ENCODE results near the gene GNB1L.
"Not testable (repeated sequence)": the region's sequence is repeated elsewhere in the genome, so short reads cannot be mapped to it uniquely, and the experiment has no call there.

The GNB1L gene

GRCh38 chr22:19888131-19888746 is 33.6 kb upstream of the GNB1L start:
- H3K4me3 ChIP-seq (ENCODE audit: insufficient read depth, low read depth, low read length), result no peak overlapping the region
- no peaks in the 10 kb centered on the region for H3K9me3 ChIP-seq (ENCODE audit: control insufficient read depth, low read length)
- 93% methylated on average over 17 of the region's 17 CpGs for WGBS, 2 experiments
- peaks cover 25% of the 10 kb centered on the region for H3K4me1 ChIP-seq (ENCODE audit: control insufficient read depth, insufficient read depth, low read length)
- no peak overlapping the region for H3K27ac ChIP-seq (ENCODE audit: insufficient read depth, low read depth, low read length, poor library complexity, severe bottlenecking)
- H3K27me3 ChIP-seq (ENCODE audit: control insufficient read depth, insufficient read depth, low read length, poor library complexity, severe bottlenecking), result peaks cover 7% of the 10 kb centered on the region
- no peaks in the 10 kb centered on the region for H3K36me3 ChIP-seq (ENCODE audit: control insufficient read depth, insufficient read depth, low read length)

DNA sequence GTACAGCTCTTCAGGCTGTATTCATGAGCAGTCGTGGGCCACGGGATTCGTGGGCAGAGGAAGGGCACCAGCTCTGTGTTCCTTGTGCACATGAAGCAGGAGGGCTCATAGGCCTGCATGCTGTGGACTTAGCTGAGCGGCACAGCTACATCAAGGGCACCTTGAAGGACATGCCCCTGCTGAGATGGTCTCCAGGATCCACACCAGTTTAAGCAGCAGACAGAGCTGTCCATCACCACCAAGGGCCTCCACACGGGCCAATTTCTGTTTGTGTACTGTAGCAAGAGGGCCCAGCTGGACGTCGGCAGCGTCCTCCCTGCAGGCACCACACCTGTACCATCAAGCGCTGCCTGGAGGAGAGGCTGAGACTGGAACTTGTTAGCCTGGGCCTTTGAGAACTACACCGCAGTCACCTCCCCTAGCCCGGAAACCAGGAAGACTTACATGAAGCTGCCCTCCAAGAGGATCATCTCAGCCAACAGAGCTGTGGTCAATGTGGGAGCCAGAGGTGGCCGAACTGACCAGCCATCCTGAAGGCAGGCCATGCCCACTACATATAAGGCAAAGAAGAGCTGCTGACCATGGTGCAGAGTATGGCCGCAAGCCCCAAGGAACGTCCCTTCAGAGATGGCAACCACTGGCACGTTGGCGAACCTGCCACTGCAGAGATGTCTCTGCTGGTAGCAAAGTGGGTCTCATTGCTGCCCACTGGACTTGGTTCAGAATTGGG is 32.7 kb upstream of the GNB1L start:
- Histone ChIP-seq H3K9me3 (ENCODE audit: control insufficient read depth, low read length) (no peaks in the 10 kb centered on the region), H3K4me3 (ENCODE audit: insufficient read depth, low read depth, low read length) (no peak overlapping the region), H3K36me3 (ENCODE audit: control insufficient read depth, insufficient read depth, low read length) (no peaks in the 10 kb centered on the region), H3K4me1 (ENCODE audit: control insufficient read depth, insufficient read depth, low read length) (peaks cover 25% of the 10 kb centered on the region), H3K27ac (ENCODE audit: insufficient read depth, low read depth, low read length, poor library complexity, severe bottlenecking) (no peak overlapping the region), H3K27me3 (ENCODE audit: control insufficient read depth, insufficient read depth, low read length, poor library complexity, severe bottlenecking) (peaks cover 4% of the 10 kb centered on the region)
- 94 to 95% methylated on average over 16 of the region's 16 CpGs for WGBS, 2 experiments

- Histone ChIP-seq H3K27ac (ENCODE audit: insufficient read depth, low read depth, low read length, poor library complexity, severe bottlenecking) (no peak overlapping the region), H3K4me1 (ENCODE audit: control insufficient read depth, insufficient read depth, low read length) (peaks cover 25% of the 10 kb centered on the region), H3K36me3 (ENCODE audit: control insufficient read depth, insufficient read depth, low read length) (no peaks in the 10 kb centered on the region), H3K27me3 (ENCODE audit: control insufficient read depth, insufficient read depth, low read length, poor library complexity, severe bottlenecking) (peaks cover 4% of the 10 kb centered on the region), H3K4me3 (ENCODE audit: insufficient read depth, low read depth, low read length) (no peak overlapping the region), H3K9me3 (ENCODE audit: control insufficient read depth, low read length) (no peaks in the 10 kb centered on the region)
- 87 to 88% methylated on average over 12 of the region's 12 CpGs for WGBS, 2 experiments
Measured at GRCh38 chr22:19886605-19887255, 32.1 kb upstream of the GNB1L start.

DNA sequence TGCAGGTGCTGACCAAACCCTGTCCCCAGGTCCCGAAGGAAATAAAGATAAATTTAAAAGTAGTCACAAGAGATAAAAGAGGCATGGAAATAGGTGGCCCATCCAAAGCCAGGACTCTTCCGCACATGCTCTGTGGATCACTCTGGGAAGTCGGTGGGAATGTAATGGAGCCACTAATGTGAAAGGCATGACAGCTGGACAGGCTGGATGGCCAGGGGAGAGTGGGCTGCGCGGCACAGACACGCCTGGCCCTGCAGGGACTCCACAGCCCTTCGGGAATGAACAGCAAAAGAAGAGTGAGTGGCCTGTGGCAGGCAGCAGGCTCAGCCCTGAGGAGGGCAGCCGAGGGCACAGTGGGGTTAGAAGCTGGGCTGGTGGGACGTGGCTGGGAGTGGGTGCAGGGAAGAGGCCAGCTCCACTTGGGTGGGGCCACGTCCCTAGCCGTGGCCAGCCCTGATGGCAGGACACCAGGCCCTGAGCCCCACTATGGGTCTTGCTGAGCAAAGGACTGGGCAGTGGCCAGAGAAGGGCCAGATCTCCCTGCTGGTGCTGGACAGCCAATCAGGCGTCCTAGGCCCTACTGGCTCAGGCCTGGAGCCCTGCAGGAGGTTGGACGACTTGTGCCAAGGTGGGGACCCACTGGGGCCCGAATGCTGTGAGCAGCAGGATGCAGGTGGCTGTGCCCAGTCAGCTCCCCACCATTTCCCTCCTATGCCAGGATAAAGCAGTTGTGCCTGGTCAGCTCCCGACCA is 31.3 kb upstream of the GNB1L start:
- peaks cover 23% of the 10 kb centered on the region for H3K4me1 ChIP-seq (ENCODE audit: control insufficient read depth, insufficient read depth, low read length)
- no peak overlapping the region for H3K4me3 ChIP-seq (ENCODE audit: insufficient read depth, low read depth, low read length)
- H3K27me3 ChIP-seq (ENCODE audit: control insufficient read depth, insufficient read depth, low read length, poor library complexity, severe bottlenecking), result peaks cover 3% of the 10 kb centered on the region
- no peaks in the 10 kb centered on the region for H3K36me3 ChIP-seq (ENCODE audit: control insufficient read depth, insufficient read depth, low read length)
- 89 to 91% methylated on average over 15 of the region's 15 CpGs for WGBS, 2 experiments
- H3K27ac ChIP-seq (ENCODE audit: insufficient read depth, low read depth, low read length, poor library complexity, severe bottlenecking), result no peak overlapping the region
- H3K9me3 ChIP-seq (ENCODE audit: control insufficient read depth, low read length), result no peaks in the 10 kb centered on the region

DNA sequence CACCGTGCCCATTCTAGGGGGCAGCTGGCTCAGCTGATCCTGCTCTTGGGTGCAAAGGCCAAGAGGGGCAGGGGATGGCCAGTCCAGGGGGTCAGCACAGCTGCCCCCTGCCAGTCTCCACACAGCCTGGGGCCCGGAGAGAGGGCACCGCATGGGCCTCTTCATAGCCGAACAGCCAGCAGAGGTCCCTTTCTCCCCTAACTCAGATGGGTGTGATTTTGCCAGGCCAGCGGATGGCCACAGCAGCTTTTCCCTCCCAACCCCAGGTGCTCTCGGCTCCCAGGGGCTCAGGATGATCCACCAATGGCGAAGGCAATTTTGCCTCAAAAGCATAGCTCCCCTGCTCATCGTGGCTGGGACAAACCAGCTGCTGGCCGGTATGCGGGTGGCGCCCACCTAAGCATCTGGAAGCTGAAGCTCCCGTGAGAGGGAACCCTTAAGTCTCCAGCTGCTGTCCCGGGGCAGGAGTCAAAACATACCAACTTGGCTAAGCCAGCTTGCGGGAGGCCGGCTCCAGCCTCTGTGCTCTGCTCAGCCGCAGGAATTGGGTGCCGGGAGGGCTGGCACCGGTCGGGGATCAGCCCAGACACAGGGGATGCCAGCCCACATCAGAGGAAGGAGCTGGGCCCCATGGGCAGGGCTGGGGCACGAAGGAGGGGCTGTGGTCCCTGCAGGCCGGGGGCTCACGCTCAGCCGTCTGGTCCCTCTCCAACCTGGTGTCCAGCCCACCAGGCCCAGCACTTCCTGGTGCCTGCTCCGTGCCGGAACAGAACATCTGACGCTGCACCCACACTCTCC is 30.5 kb upstream of the GNB1L start:
- Histone ChIP-seq H3K9me3 (ENCODE audit: control insufficient read depth, low read length) (no peaks in the 10 kb centered on the region), H3K4me1 (ENCODE audit: control insufficient read depth, insufficient read depth, low read length) (peaks cover 29% of the 10 kb centered on the region), H3K4me3 (ENCODE audit: insufficient read depth, low read depth, low read length) (no peak overlapping the region), H3K27ac (ENCODE audit: insufficient read depth, low read depth, low read length, poor library complexity, severe bottlenecking) (no peak overlapping the region), H3K36me3 (ENCODE audit: control insufficient read depth, insufficient read depth, low read length) (no peaks in the 10 kb centered on the region), H3K27me3 (ENCODE audit: control insufficient read depth, insufficient read depth, low read length, poor library complexity, severe bottlenecking) (no peaks in the 10 kb centered on the region)
- 93% methylated on average over 26 of the region's 26 CpGs for WGBS, 2 experiments

- Histone ChIP-seq H3K27me3 (ENCODE audit: control insufficient read depth, insufficient read depth, low read length, poor library complexity, severe bottlenecking) (no peaks in the 10 kb centered on the region), H3K36me3 (ENCODE audit: control insufficient read depth, insufficient read depth, low read length) (no peaks in the 10 kb centered on the region), H3K9me3 (ENCODE audit: control insufficient read depth, low read length) (no peaks in the 10 kb centered on the region), H3K4me1 (ENCODE audit: control insufficient read depth, insufficient read depth, low read length) (peaks cover 35% of the 10 kb centered on the region), H3K4me3 (ENCODE audit: insufficient read depth, low read depth, low read length) (no peak overlapping the region), H3K27ac (ENCODE audit: insufficient read depth, low read depth, low read length, poor library complexity, severe bottlenecking) (no peak overlapping the region)
- 95% methylated on average over 15 of the region's 15 CpGs for WGBS, 2 experiments
Measured at GRCh38 chr22:19884161-19884953, 29.7 kb upstream of the GNB1L start.

DNA sequence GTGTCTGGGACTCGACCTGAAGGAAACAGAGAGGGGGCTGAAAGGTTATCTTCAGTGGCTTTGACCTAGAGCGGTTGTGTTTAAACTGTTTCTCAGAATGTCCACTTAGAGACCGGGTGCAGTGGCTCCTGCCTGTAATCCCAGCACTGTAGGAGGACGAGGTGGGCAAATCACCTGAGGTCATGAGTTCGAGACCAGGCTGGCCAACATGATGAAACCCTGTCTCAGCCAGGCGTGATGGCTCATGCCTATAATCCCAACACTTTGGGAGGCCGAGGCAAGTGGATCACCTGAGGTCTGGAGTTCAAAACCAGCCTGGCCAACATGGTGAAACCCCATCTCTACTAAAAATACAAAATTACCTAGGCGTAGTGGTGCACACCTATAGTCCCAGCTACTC is 28.8 kb upstream of the GNB1L start:
- H3K27ac ChIP-seq (ENCODE audit: insufficient read depth, low read depth, low read length, poor library complexity, severe bottlenecking); H3K27me3 ChIP-seq (ENCODE audit: control insufficient read depth, insufficient read depth, low read length, poor library complexity, severe bottlenecking); H3K9me3 ChIP-seq (ENCODE audit: control insufficient read depth, low read length); H3K4me3 ChIP-seq (ENCODE audit: insufficient read depth, low read depth, low read length); H3K36me3 ChIP-seq (ENCODE audit: control insufficient read depth, insufficient read depth, low read length): not testable (repeated sequence)
- 91 to 93% methylated on average over 8 of the region's 8 CpGs for WGBS, 2 experiments
- H3K4me1 ChIP-seq (ENCODE audit: control insufficient read depth, insufficient read depth, low read length), result peaks cover 37% of the 10 kb centered on the region

- Histone ChIP-seq H3K9me3 (ENCODE audit: control insufficient read depth, low read length) (no peaks in the 10 kb centered on the region), H3K4me1 (ENCODE audit: control insufficient read depth, insufficient read depth, low read length) (peaks cover 43% of the 10 kb centered on the region)
- WGBS, 2 experiments, result 90 to 91% methylated on average over 26 of the region's 26 CpGs
Measured at GRCh38 chr22:19882446-19883381, 28.0 kb upstream of the GNB1L start.

More at GRCh38 chr22:19882446-19883381, 28.0 kb upstream of the GNB1L start:
- Histone ChIP-seq H3K36me3 (ENCODE audit: control insufficient read depth, insufficient read depth, low read length) (no peaks in the 10 kb centered on the region), H3K4me3 (ENCODE audit: insufficient read depth, low read depth, low read length) (no peak overlapping the region), H3K27me3 (ENCODE audit: control insufficient read depth, insufficient read depth, low read length, poor library complexity, severe bottlenecking) (no peaks in the 10 kb centered on the region), H3K27ac (ENCODE audit: insufficient read depth, low read depth, low read length, poor library complexity, severe bottlenecking) (no peak overlapping the region)

Data from ectodermal cell (in vitro differentiated cells).